IPS DF 4.7 (cell line): ENCODE results near the gene CD244.
A peak's percentile ranks its signal among the peaks of the same experiment; 100 is the strongest.
"Not testable (repeated sequence)": the region's sequence is repeated elsewhere in the genome, so short reads cannot be mapped to it uniquely, and the experiment has no call there.

Experiments used
- DNase-seq: peaks from one replicate; pipeline ENCODE4 v3.0.0-alpha.2; 2013; ENCODE audit warnings: low spot score; ENCODE audit errors: extremely low read depth

The CD244 gene

GRCh38 chr1:160862203-160863060, at the start of gene CD244:
Gene CD244 (minus strand): TSS chr1:160862887. CDS start chr1:160862677, 210 bp downstream.
- DNase-seq: no peak

- no peak for DNase-seq
These were observed 49.2 kb upstream of the CD244 start for GRCh38 chr1:160911925-160912324.

GRCh38 chr1:160911441-160911840, 48.8 kb upstream of the CD244 start:
- no peak for DNase-seq

GRCh38 chr1:160910170-160910750, 47.6 kb upstream of the CD244 start:
- no peak for DNase-seq

GRCh38 chr1:160907976-160908375, 45.3 kb upstream of the CD244 start:
- no peak for DNase-seq

GRCh38 chr1:160905617-160905989, 42.9 kb upstream of the CD244 start:
- DNase-seq: no peak

GRCh38 chr1:160904783-160905616, 42.3 kb upstream of the CD244 start:
- no peak for DNase-seq

GRCh38 chr1:160902251-160902650, 39.6 kb upstream of the CD244 start:
- DNase-seq: not testable (repeated sequence)

GRCh38 chr1:160901768-160902167, 39.1 kb upstream of the CD244 start:
- no peak for DNase-seq

GRCh38 chr1:160900683-160901082, 38.0 kb upstream of the CD244 start:
- DNase-seq: not testable (repeated sequence)

- DNase-seq: not testable (repeated sequence)
These were observed 31.9 kb upstream of the CD244 start for GRCh38 chr1:160894368-160895135.

- DNase-seq: no peak
These were observed 28.8 kb upstream of the CD244 start for GRCh38 chr1:160891474-160891873.

- DNase-seq: no peak
These were observed 26.2 kb upstream of the CD244 start for GRCh38 chr1:160888926-160889325.

GRCh38 chr1:160887071-160887470, 24.4 kb upstream of the CD244 start:
- DNase-seq: no peak

GRCh38 chr1:160885042-160885441, 22.4 kb upstream of the CD244 start, which contains the start of gene ITLN1:
Gene ITLN1 (minus strand): TSS chr1:160885180. CDS start chr1:160884877, 303 bp downstream.
- DNase-seq: no peak

GRCh38 chr1:160884579-160884978, 21.9 kb upstream of the CD244 start:
- DNase-seq: peak; percentile 19

GRCh38 chr1:160883581-160884513, 21.2 kb upstream of the CD244 start:
- DNase-seq: no peak

GRCh38 chr1:160882582-160882981, 19.9 kb upstream of the CD244 start:
- DNase-seq: no peak

GRCh38 chr1:160881264-160881663, 18.6 kb upstream of the CD244 start:
- not testable (repeated sequence) for DNase-seq

GRCh38 chr1:160880216-160880615, 17.5 kb upstream of the CD244 start:
- no peak for DNase-seq
